Peyer's patch (tissue), 4 donors: ENCODE results near the gene AGBL2. TPM values are rescaled to one million over a fixed set of nuclear protein-coding genes. Genes with fewer than 3 reads are reported as not detected.

Experiments used
- DNase-seq, 3 donors: peaks; one replicate each; pipeline ENCODE4 v3.0.0-alpha.2; 2017 to 2019
- H3K27ac ChIP-seq, 4 donors: fragments of 200-600 bp; sonication (generic); one replicate each; pipeline ENCODE4 v1.5.1; 2016 to 2019
- H3K27me3 ChIP-seq, 2 donors: fragments of 200-600 bp; sonication (generic); one replicate each; pipeline ENCODE4 v1.5.1; 2019
- H3K36me3 ChIP-seq, 3 donors: fragments of 200-600 bp; sonication (generic); one replicate each; pipeline ENCODE4 v1.5.1; 2016 to 2019
- H3K4me1 ChIP-seq, 4 donors: fragments of 200-600 bp; sonication (generic); one replicate each; pipeline ENCODE4 v1.5.1; 2016 to 2019
- H3K4me3 ChIP-seq, 4 donors: fragments of 200-600 bp; sonication (generic); 1 replicate in 3 of 4; 2 replicates in 1 of 4; pipeline ENCODE4 v1.5.1; 2016 to 2019; ENCODE audit warnings: mild to moderate bottlenecking in 1 of 4
- H3K9me3 ChIP-seq, 4 donors: fragments of 200-600 bp; sonication (generic); one replicate each; pipeline ENCODE4 v1.5.1; 2016 to 2019; ENCODE audit warnings: mild to moderate bottlenecking in 1 of 4
- CTCF ChIP-seq, 6 experiments: fragments of 450-650 bp in 4 of 6; fragments of 200-600 bp in 2 of 6; sonication (generic) in 1 of 6; IDR thresholded peaks; one replicate each; pipeline ENCODE4 v1.5.1; 2017 to 2019; ENCODE audit warnings: antibody characterized with exemption in 6 of 6, mild to moderate bottlenecking in 3 of 6, moderate library complexity in 1 of 6
- POLR2A ChIP-seq, 2 donors: fragments of 450-650 bp; IDR thresholded peaks; one replicate each; pipeline ENCODE4 v1.5.1; 2017; ENCODE audit warnings: antibody characterized with exemption in 2 of 2, mild to moderate bottlenecking in 2 of 2, moderate library complexity in 2 of 2
- total RNA-seq, 4 donors: library from RNA; depleted of rRNA; stranded (reverse); fragments of >200 nt; gene quantifications; one replicate each; pipeline ENCODE4 v1.1.0, GENCODE V29; 2016

Gene AGBL2
- total RNA-seq, 4 donors from 2014 or later: 1.7 to 17.4 (median 4.4) TPM

- no peak for DNase-seq
- no peak for TF ChIP-seq POLR2A (IDR thresholded peaks at IDR 0.05)
- TF ChIP-seq CTCF (IDR thresholded peaks at IDR 0.05): no peak
- H3K36me3 ChIP-seq: no peaks in the 10 kb centered on the region
- H3K4me3 ChIP-seq: no peak overlapping the region
- no peaks in the 10 kb centered on the region for H3K4me1 ChIP-seq
- H3K9me3 ChIP-seq: no peaks in the 10 kb centered on the region
- H3K27me3 ChIP-seq: no peaks in the 10 kb centered on the region
- no peak overlapping the region for H3K27ac ChIP-seq
These were observed 58.8 kb downstream of the AGBL2 start for GRCh38 chr11:47656260-47656885.

- TF ChIP-seq CTCF (IDR thresholded peaks at IDR 0.05): no peak
- no peak for TF ChIP-seq POLR2A (IDR thresholded peaks at IDR 0.05)
- DNase-seq: no peak
- Histone ChIP-seq H3K9me3 (no peaks in the 10 kb centered on the region), H3K27me3 (no peaks in the 10 kb centered on the region), H3K27ac (no peak overlapping the region), H3K4me1 (no peaks in the 10 kb centered on the region), H3K36me3 (no peaks in the 10 kb centered on the region), H3K4me3 (no peak overlapping the region)
These were observed 63.2 kb downstream of the AGBL2 start for GRCh38 chr11:47651818-47652469.

GRCh38 chr11:47649276-47649675 is 65.9 kb downstream of the AGBL2 start:
- no peak for DNase-seq
- H3K27me3 ChIP-seq: no peaks in the 10 kb centered on the region
- TF ChIP-seq CTCF (IDR thresholded peaks at IDR 0.05) (no peak), POLR2A (IDR thresholded peaks at IDR 0.05) (no peak)
- no peak overlapping the region for H3K4me3 ChIP-seq
- H3K27ac ChIP-seq: no peak overlapping the region
- no peaks in the 10 kb centered on the region for H3K36me3 ChIP-seq
- no peaks in the 10 kb centered on the region for H3K9me3 ChIP-seq
- no peaks in the 10 kb centered on the region for H3K4me1 ChIP-seq

GRCh38 chr11:47646019-47646418 is 69.2 kb downstream of the AGBL2 start:
- no peak overlapping the region for H3K27ac ChIP-seq
- H3K27me3 ChIP-seq: no peaks in the 10 kb centered on the region
- no peaks in the 10 kb centered on the region for H3K36me3 ChIP-seq
- H3K4me3 ChIP-seq: no peak overlapping the region
- H3K9me3 ChIP-seq: no peaks in the 10 kb centered on the region
- no peak for TF ChIP-seq POLR2A (IDR thresholded peaks at IDR 0.05)
- no peak for TF ChIP-seq CTCF (IDR thresholded peaks at IDR 0.05)
- DNase-seq: no peak
- peaks cover 0 to 8% (median 4%) of the 10 kb centered on the region in 4 donors for H3K4me1 ChIP-seq

- H3K27me3 ChIP-seq: no peaks in the 10 kb centered on the region
- TF ChIP-seq CTCF (IDR thresholded peaks at IDR 0.05): no peak
- no peak for TF ChIP-seq POLR2A (IDR thresholded peaks at IDR 0.05)
- no peaks in the 10 kb centered on the region for H3K9me3 ChIP-seq
- no peak overlapping the region for H3K27ac ChIP-seq
- DNase-seq: no peak
- no peak overlapping the region for H3K4me3 ChIP-seq
- H3K36me3 ChIP-seq: no peaks in the 10 kb centered on the region
- peaks cover 0 to 13% (median 4%) of the 10 kb centered on the region in 4 donors for H3K4me1 ChIP-seq
These were observed 69.7 kb downstream of the AGBL2 start for GRCh38 chr11:47645500-47645899.
